Brain pericyte (primary cell): ENCODE measurements around the gene IL16.
"Not testable (repeated sequence)": the region's sequence is repeated elsewhere in the genome, so short reads cannot be mapped to it uniquely, and the experiment has no call there.

Experiments
- DNase-seq: peaks from one replicate; pipeline ENCODE4 v3.0.0-alpha.2; 2012; ENCODE audit warnings: low read depth, low spot score

The IL16 gene

DNA sequence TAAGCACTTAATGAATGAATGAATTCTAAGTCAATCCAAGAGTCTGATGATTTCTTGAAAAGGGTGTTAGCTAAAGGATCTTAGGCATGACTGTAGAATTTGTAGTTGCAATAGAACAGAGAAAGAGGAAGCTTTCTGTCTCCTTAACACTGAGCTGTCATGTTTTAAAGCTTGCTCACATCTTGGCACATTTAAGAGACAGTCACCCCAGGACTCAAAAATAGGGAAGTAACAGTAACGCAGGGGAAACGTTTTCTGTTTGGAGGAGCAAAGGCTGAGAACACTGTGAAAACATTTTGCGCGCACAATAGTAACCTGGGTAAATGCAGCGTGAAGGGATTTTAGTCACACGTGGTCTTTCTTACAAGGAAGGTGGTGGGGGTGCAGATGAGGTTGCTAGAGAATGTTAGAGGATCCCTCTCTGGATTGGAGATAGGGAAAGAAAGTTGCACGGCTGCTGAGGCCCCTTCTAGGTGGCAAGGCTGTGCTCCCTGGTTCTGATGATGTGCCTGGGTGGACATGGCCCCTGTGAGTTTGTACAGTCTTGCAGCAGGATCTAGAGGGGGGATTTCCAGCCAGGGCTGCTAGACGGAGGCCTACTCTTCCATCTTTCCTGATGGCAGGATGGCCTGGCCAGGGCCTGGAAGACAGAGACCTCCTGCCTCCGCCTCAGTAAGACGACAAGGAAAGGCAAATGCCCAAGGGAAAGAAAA, 115.2 kb downstream of the IL16 start:
- DNase-seq = no peak

DNA sequence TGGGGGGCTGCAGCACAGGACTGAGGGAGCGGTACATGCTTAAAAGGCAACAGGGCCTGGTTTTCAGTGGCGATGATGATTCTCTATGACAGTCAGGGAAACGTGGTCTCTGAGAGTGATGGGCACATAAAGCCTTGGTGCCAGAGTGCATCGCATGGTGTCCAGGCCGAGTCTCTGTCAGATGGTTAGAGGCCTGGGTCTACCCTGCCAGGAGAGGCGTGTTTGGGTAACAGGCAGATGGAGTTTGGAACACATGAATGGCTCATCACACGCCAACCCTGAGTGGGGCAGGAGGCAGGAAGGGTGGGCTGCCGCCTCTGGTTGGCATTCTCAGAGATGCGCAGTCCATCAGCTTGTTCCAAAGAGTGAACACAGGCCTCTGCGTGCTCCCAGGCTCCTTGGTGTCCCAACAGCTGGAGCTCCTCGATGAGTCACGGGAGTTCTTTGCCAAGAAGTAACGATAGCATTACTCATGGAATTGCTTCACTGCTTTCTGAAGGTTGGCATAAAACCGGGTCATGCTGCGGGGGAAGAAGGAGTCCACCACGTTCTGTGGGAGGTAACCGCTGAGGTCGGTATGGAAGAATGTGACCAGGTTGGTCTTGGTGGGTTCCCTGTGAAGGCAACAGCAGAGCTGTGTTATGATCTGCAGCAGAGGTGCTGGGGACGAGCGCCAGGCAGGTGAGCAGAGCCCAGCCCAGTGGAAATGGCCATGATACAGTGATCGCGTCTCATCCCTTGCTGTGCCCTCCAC, 116.3 kb downstream of the IL16 start:
- peak; percentile 92 for DNase-seq

DNA sequence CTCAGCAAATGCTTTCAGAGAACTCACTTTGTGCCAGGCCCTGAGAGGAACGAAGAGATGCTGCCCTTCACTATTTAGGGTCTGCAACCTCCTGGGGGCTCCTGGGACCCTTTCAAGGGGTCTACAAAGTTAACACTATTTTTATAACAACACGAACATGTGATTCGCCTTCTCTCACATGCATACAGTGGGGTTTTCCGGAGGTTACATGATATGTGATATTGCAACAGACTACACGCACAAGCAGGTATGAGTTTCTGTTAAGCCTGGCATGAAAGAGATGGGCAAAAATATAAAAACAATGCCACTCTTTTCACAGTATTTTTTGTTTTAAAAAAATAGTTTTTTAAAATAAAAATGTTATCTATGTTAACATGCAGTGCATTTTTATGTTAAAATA, 117.0 kb downstream of the IL16 start:
- no peak for DNase-seq

DNA sequence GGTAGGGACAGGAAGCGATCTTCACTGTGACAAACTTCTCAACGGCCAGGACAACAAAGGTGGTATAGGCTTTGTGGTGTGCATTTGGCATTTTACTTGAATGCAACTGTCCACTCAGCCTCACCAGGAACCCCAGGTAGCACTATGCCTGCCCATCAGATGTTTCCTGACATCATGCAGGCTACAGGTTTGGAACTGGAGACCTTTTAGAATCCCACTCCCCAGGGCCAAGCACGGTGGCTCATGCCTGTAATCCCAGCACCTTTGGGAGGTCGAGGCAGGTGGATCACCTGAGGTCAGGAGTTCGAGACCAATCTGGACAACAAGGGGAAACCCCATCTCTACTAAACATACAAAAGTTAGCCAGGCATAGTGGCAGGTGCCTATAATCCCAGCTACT, 117.7 kb downstream of the IL16 start:
- no peak for DNase-seq

DNA sequence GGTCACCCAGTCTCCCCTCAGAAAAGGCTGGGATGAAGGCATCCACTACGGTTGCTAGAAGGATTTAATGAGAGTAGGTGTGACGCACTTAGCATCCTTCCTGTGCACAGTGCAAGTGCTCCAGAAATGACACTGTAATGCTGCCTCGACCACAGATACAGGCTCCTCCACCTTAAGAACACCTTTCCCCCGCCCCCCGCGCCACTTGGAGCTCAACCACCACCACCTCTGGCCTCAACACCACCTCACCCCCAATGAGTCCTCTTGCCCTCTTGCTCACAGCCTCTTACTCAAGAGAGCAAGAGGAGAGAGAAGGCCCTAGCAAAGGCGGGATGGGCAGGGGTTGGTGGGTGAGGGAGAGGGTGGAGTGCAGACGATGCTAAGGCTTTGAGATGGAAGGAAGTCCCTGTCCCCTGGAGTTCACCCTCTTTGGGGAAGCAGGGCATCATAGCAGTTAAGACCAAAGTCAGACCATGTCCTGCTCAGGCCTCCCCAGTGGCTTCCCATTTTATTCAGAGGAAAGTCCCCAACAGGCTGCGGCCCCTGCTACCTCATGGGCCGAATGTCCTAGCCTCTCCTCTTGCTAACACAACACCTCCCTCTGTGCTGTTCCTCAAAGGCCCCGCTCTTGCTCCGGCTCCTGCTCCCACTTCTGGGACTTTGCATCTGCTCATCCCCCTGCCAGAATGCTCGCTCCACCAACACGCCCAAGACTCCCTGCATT, 118.9 kb downstream of the IL16 start:
- DNase-seq = no peak

DNA sequence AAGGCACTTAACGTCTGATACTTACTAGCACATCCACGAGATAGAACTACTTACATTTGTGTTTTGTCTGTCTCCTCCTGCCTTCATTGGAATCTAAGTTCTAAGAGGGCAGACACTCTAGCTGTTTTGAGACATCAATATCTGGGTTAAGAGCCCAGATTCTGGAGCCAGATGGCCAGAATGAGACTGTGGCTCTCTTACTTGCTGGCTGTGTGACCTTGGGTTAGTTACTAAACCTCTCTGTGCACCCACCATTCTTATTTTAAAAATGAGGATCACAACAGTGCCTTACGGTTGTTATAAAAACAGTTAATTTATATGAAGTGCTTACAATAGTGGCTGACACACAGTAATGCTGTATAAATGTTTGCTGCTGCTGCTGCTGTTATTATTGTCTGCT, 119.6 kb downstream of the IL16 start:
- no peak for DNase-seq

DNA sequence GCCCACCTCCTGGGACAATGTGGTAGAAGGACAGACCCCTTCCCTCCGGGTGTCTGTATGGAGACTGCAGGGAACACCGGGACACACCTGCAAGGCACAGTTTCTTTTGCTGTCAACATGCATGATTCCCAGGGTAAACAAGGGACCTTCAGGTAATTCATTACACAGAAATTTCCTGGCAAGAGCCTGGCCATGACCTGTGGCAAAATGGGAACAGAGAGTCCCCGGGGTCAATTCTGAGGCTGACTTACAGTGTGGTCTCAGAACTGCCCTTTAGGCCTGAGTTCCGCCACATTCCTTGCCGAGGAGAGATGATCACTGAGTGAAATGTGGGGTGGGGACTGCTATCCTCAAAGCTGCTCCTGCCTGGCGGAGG, 121.0 kb downstream of the IL16 start:
- DNase-seq = no peak

DNA sequence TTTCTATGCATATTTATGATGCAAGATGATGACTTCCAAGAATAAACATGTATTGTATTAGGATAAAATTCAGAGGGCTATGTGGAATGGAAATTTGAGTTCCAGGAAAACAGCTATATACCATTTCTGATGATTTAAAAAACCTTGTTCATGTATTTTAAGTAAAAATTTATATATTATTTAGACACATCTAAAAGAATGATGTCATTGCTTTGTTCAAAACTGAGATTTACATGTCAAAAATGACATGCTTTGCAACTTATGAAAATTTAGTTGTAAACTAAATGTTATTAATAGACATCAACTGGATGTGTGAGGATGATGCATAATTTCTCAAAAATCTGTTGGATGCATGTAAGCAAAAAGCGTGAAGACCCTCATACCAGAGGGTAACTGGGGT, 125.0 kb downstream of the IL16 start:
- DNase-seq = no peak

DNA sequence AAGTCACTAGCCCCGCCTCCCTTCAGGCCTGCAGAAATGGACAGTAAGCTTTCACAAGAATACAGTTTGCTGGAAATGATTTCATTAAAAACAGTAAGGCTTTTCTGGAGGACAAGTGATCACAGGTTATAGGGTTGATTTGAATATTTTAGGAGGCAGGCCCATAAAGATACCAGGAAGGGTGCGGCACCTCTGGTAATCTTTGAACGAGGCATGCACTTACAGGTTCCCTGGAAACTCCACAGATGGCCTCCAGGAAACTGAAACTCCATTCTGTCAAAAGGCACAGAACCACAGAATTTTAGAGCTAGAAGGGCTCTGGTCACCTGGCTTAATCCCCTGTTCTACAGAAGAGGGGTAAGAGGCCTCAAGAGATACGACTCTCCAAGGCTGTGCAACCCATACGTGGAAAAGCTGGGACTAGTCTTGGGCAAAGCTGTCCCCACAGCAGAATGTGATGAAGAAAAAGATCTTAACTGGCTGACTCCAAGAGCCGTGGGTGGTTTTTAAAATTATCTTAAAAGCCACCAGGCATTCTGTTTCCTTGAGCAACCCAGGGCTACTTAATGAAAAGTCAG, 126.1 kb downstream of the IL16 start:
- no peak for DNase-seq

DNA sequence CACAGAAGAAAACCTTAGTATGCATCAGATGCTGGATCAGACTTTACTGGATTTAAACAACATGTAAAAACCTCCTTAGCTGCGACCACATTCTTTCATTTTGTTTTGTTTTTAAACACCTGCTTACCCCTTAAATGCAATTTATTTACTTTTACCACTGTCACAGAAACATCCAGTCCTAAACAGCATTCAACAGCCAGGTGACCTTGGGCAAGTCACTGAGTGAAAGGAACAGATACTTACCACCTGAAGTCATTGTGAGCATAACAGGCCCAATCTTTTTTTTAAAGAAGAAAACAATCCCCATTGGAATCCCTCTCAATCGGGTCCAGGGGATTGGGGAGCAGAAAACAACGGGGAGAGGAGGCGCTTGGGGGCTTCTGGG, 126.9 kb downstream of the IL16 start:
- no peak for DNase-seq

DNA sequence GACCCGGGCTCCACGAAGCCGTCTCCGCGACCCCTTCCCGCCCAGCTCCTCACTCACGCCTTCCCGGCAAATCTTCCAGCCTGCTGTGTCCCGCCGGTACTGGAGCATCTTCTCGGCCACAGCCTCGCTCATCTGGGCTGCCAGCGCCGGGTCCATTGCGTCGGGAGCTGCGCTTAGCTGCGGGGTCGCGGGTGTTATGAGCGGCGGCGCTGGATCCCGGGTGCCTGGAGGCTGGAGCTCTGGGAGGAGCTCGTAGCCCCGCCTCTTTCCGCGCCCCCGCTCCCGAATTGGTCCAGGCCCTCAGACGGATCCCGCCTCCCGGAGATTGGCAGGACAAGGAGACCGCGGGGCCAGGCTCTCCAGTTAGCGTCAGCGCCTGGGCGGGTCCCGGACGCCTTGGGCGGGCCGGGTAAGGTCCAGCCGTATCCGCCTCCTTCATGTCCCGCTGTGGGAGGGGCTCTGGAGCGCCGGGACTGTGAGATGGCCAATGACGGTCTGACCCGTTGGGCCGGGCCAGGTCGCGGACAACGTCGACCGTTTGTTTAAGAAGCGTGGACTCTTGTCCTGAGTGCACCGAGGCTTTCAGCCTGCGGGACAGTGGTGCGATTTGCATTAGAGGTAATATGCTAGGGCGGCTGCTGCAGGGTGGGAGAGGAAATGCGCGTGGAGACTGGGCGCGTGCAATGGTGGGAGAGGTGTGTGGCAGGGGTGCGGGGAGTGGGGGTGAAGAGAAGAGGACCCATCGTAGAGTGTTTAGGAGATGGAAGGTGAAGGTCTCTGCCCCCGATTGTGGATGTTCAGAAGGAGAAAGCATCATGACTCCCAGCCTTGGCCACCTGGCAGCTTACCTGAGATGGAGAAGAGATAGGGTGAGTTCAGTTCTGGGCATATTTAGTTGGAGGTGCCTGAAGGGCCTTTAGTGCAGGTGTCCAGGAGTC, 127.5 kb downstream of the IL16 start, which contains the start of gene STARD5:
Gene STARD5, minus strand, starts transcription at position 198 of the 938 bp plus-strand sequence. Its CDS starts 42 bp downstream, at position 156.
- DNase-seq = peak; percentile 78

DNA sequence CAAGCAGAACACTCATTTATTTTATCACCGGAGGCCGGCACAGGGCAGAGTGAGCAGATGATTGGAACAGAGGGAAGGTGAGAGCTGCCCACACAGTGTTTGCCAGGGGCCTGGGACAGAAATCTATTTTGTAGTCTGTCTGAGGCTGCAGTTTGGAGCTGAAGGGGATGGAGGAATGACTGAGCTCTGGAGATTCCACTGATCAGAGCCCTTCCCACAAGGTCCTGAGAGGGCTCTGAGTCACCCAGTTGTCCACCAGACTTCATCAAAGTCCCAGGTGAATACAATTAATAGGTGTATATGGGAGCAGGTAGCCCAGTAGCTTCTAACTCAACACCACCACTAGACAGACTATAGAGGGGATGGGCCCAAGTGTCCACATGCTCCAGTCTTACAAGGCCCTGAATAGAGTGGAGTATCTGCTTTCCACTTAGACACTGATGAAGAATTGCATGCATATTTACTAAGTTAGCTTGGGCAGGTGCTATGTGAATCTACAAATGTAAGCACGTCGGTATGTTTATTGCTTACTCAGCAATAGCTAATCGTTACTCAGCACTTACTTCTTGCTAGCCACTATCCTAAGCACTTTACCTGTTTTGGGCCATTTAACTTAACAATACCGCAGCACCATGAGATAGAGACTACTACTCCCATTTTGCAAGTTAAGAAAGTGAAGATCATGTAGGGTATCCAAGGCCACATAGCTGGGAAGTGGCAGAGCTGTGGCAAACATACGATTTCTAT, 130.0 kb downstream of the IL16 start:
- DNase-seq = no peak

DNA sequence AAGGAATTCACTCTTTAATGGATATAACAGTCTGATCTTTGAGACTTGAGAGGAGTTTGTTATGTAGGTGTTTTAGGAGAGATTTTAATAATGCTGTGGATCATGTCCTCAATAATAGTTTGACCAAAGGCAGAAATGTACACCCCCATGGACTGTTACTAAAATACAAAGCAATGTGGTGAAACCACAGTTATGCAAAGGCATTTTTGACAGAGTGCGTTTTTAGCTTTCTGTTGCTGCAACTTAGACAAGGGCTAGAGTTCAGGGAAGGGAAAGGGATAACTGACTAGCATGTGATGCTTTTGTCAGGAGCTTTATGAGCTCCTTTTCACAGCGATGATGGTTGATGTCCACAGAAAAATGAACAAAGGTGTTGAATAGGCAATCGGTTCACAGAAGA, 130.8 kb downstream of the IL16 start:
- peak; percentile 58 for DNase-seq

DNA sequence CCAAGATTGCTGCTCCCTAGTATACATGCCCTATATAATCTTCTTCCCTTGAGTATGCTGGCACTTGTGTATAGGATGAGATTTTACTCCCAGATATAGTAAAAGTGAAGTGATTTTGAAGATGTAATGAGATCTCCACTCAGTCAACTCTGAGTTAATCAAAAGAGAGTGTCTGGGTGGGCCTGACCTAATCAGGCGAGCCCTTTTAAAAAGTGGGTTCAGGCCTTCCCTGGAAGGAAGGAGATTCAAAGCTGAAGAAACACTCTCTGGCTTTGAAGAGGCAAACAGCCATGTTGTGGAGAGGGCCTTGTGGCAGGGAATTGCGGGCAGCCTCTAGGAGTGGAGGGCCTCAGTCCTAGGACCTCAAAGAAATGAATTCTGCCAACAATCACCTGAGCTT, 132.8 kb downstream of the IL16 start:
- no peak for DNase-seq

DNA sequence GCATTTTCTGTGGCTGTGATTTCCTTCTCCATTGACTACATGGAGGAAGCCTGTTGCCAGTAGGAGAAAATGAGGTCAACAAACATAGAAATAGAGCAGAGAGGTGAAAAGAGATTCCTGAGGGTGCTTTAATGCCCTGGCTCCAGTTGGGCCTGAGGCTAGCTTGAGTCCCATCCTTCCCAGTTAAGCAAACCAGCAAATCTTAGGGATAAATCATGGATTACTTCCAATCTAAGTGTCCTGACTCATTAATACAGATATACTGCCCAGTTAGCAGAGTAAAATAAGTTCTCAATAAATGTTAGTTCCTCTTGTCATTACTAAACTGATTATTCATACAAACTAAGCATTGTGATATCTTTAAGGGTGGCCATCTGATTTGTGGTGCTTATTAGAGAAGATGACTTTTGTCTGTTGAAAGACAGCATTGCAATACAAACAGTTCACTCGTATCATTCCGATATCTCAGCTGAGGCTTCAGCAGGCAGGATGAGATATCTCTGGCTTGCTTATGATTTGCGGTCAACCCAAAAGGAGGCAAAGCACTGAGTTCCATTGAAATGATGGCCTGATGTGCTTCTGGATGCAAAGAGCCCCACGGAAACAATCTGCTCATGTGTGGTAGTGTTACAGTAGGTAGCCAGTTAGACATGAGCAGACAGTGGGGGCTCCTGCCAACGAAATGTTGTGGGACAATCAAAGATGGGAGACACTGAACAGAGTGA, 133.8 kb downstream of the IL16 start:
- no peak for DNase-seq

DNA sequence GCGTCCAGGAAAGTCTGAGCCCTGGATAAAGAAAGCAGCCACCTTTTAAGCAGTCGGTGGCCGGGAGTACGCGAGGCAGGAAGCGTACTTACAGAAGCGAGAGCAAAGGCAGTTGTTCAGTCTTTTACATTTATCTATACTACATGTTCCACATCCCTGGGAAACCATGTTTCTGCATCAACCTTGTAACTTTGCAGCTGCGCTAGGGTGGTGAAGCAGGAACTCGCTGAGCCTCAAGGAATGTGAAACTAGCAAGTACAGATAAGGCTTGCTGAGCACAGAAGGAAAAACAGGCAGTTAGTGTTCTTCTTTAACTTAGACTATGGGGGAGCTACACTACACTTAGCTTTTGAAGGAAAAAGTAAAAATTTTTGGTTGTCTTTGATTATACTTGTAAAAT, 134.5 kb downstream of the IL16 start:
- not testable (repeated sequence) for DNase-seq

DNA sequence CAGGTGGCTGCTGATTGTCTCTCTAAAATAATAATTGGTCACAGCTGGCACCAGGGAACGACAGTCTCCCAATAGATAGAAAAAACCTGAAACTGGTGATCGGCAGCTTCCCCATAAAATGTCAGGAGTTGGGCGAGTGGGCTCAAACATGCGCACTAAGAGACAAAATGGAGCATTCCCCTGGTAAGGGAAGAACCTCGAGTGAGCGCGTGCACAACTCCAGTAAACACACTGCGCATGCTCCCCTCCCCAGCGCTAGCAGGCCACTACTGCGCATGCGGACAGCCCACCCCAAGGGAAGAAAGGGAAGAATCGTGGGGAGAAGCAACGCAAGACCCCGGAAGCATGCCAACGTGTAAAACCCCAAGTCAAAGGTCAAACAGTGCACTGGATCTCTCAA, 134.9 kb downstream of the IL16 start:
- no peak for DNase-seq

DNA sequence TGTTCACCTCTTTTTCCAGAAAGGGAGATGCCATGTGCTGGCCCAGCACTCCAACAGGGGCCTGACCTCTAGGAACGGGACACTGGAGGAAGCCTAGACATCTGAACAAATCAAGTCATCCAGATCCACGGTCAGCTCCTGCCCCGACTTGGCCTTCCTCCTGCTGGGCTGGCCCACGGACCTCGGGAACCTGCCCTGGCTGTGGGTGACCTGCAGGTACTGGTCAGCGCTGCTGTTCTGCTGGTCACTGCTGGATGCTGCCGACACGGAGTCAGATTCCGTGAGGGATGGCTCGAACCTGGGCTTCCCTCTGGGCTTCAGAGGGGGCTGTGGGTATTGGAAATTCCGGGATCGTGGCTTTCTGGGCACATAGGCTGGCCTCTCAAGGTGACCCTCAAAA, 135.6 kb downstream of the IL16 start:
- no peak for DNase-seq

DNA sequence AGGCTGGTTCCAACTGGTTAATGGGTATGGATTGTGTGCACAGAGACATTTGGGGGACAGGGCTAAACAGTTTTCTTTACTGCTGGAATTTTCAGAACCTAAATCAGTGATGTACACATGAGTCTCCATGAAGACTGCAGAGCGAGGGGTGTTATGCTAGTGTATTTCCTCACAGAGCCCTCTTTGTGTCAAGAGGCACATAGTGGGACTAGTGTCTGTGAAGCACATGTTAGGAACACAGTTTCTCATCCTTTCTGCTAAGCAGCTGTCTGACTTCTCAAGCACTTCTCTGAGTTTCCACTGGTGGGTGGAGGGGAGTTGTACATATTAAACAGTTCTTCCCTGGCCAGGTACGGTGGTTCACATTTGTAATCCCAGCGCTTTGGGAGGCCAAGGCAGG, 136.7 kb downstream of the IL16 start:
- no peak for DNase-seq
